GM12874 (cell line): ENCODE results near the gene TMPRSS9.

Experiments used
- CTCF ChIP-seq: IDR thresholded peaks from 2 replicates; pipeline ENCODE4 v1.5.1; 2011; ENCODE audit warnings: low read depth, mild to moderate bottlenecking, control low read depth, low read length, moderate library complexity; ENCODE audit not compliant: insufficient read depth

The TMPRSS9 gene

GRCh38 chr19:2318923-2319322 is 41.1 kb upstream of the TMPRSS9 start:
- TF ChIP-seq CTCF, result no peak

DNA sequence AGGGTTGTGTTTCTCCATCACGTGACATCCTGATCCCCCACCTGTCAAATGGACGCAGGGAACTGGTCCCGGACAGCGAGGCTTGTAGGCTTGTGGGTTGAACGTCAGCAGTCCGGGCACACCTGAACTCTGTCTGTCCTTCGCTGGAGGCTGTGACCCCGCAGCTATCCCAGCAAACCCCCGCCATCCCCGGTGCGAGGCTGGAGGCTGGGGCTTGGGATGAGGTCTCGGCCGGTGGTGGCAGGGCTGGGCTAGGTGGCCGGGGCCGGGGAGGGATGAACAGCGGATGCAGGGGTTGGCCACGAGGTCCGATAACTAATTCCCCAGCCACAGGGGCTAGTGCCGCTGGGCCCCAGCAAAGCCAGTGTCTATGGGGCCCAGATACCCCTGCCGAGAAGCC is 40.5 kb upstream of the TMPRSS9 start:
- no peak for TF ChIP-seq CTCF

- no peak for TF ChIP-seq CTCF
Observed at GRCh38 chr19:2320049-2320448, 40.0 kb upstream of the TMPRSS9 start.

DNA sequence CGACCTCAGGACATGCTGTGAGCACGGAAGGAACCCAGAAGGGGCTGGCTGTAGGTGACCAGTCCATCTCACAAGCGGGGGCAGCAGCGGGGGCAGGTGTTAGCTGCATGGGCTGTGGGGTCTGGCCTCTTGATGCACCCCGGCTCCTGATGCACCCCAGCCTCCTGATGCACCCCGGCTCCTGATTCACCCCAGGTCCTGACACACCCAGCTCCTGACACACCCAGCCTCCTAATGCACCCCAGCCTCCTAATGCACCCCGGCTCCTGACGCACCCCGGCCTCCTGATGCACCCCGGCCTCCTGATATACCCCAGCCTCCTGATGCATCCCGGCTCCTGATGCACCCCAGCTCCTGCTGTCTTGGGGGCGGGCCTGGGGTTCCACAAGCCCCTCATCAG is 39.1 kb upstream of the TMPRSS9 start:
- TF ChIP-seq CTCF, result no peak

DNA sequence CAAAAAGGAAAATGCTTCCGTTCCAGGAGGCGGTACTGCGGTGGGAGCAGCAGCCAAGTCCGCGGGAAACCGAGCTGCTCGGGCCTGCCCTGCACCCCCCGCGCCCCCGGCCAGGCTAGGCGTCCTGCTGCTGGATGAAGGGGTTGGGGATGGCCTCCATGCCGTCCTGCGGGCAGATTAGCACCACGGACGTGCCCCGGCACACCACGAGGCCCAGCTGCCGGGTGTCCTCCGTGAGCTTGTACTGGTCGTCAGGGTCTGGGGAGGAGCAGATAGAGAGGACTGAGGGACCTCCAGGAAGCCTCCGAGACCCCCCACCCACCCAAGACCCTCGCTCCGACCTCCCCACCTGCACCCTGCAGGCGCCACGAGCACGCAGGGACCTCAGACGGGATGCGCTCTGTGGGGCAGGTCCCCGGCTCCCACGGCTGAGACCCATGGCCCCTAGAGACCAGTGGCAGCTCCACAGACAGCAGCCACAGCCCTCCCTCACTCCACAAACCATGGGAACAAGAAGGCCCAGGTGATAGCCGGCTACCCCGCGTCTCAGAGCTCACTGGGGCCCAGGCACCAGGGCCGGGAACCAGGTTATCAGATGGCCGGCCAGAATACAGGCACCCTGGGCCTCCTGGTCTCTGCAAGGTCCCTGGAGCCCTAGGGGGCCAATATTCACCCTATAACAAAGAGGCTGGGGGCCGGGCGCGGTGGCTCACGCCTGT is 38.3 kb upstream of the TMPRSS9 start:
- no peak for TF ChIP-seq CTCF

- no peak for TF ChIP-seq CTCF
Observed at GRCh38 chr19:2323707-2324106, 36.4 kb upstream of the TMPRSS9 start.

- no peak for TF ChIP-seq CTCF
Observed at GRCh38 chr19:2324220-2324948, 35.7 kb upstream of the TMPRSS9 start.
